ENCODE results near the gene ADH5. TPM values are rescaled to one million over a fixed set of nuclear protein-coding genes. Genes with fewer than 3 reads are reported as not detected.

Gene ADH5
- total and polyA plus RNA-seq, 5 donors = 105 to 133 (median 123) TPM

Other genes with a start within 250 kb of the ADH5 start
- gene EIF4E, start 159.7 kb downstream of the ADH5 start, total RNA-seq = 10 to 100 TPM; 54.5 to 73.4 (median 67.3) TPM
- gene EIF4E, start 159.7 kb downstream of the ADH5 start, polyA plus RNA-seq = 26.3 TPM
- gene METAP1, start 93.1 kb downstream of the ADH5 start, total RNA-seq = 10 to 100 TPM; 37.0 to 53.2 (median 40.8) TPM
- gene METAP1, start 93.1 kb downstream of the ADH5 start, polyA plus RNA-seq = 26.7 TPM
- under 1 TPM in 1 of 4 donors, not detected in 3; 0.42 TPM for gene ADH4, start 55.5 kb upstream of the ADH5 start, total RNA-seq
- 0.48 TPM for gene ADH4, start 55.5 kb upstream of the ADH5 start, polyA plus RNA-seq
- not detected for gene ADH6, start 130.5 kb upstream of the ADH5 start, total RNA-seq
- not detected for gene ADH6, start 130.5 kb upstream of the ADH5 start, polyA plus RNA-seq
- gene ADH1A, start 202.2 kb upstream of the ADH5 start, total RNA-seq = 1 to 10 TPM in 2 of 4 donors, under 1 TPM in 2; 0.74 to 1.5 (median 1.1) TPM
- not detected for gene ADH1A, start 202.2 kb upstream of the ADH5 start, polyA plus RNA-seq
- 100 to 1,000 TPM; 197 to 343 (median 260) TPM for gene ADH1B, start 232.6 kb upstream of the ADH5 start, total RNA-seq
- 164 TPM for gene ADH1B, start 232.6 kb upstream of the ADH5 start, polyA plus RNA-seq